Stimulated activated CD4-positive, alpha-beta T cell treated with anti-CD3 and anti-CD28 coated beads, Interleukin-12 subunit alpha, Interleukin-12 subunit beta, amount 100 ng/mL, for 48 hours (primary cell): ENCODE measurements around the gene TNC.

Source experiments
- DNase-seq, 3 donors: peaks; one replicate each; pipeline ENCODE4 v3.0.0-alpha.2; 2020; ENCODE audit warnings: low read depth in 2 of 3, low spot score in 1 of 3

Gene TNC

GRCh38 chr9:115104908-115105307 lies 13.0 kb downstream of the TNC start:
- DNase-seq: no peak

GRCh38 chr9:115103746-115104477 lies 14.0 kb downstream of the TNC start:
- DNase-seq: no peak

GRCh38 chr9:115099901-115100300 lies 18.1 kb downstream of the TNC start:
- no peak for DNase-seq

GRCh38 chr9:115098226-115098965 lies 19.6 kb downstream of the TNC start:
- no peak for DNase-seq

GRCh38 chr9:115093520-115093919 lies 24.4 kb downstream of the TNC start:
- no peak for DNase-seq

- DNase-seq: no peak
These were observed 27.5 kb downstream of the TNC start for GRCh38 chr9:115090486-115090885.

GRCh38 chr9:115088860-115089259 lies 29.1 kb downstream of the TNC start:
- DNase-seq: no peak

- no peak for DNase-seq
These were observed 31.1 kb downstream of the TNC start for GRCh38 chr9:115086886-115087285.

- no peak for DNase-seq
These were observed 31.5 kb downstream of the TNC start for GRCh38 chr9:115086461-115086860.

- no peak for DNase-seq
These were observed 32.1 kb downstream of the TNC start for GRCh38 chr9:115085773-115086377.

- DNase-seq: no peak
These were observed 33.2 kb downstream of the TNC start for GRCh38 chr9:115084709-115085108.

GRCh38 chr9:115084157-115084556 lies 33.8 kb downstream of the TNC start:
- no peak for DNase-seq

GRCh38 chr9:115080242-115080641 lies 37.7 kb downstream of the TNC start:
- no peak for DNase-seq

- DNase-seq: no peak
These were observed 38.8 kb downstream of the TNC start for GRCh38 chr9:115079156-115079555.

- no peak for DNase-seq
These were observed 44.5 kb downstream of the TNC start for GRCh38 chr9:115073456-115073855.

- DNase-seq: no peak
These were observed 46.8 kb downstream of the TNC start for GRCh38 chr9:115071176-115071575.

GRCh38 chr9:115069771-115070170 lies 48.2 kb downstream of the TNC start:
- DNase-seq: no peak

- DNase-seq: no peak
These were observed 48.7 kb downstream of the TNC start for GRCh38 chr9:115069302-115069701.

GRCh38 chr9:115068031-115068430 lies 49.9 kb downstream of the TNC start:
- DNase-seq: no peak

GRCh38 chr9:115063058-115063845 lies 54.7 kb downstream of the TNC start:
- DNase-seq: no peak

- no peak for DNase-seq
These were observed 59.2 kb downstream of the TNC start for GRCh38 chr9:115058684-115059315.
